ENCODE results near the gene NPTX2. TPM values are rescaled to one million over a fixed set of nuclear protein-coding genes. Genes with fewer than 3 reads are reported as not detected.

The NPTX2 gene
- total and polyA plus RNA-seq, 8 donors = 0.18 to 1.3 (median 0.38) TPM

DNA sequence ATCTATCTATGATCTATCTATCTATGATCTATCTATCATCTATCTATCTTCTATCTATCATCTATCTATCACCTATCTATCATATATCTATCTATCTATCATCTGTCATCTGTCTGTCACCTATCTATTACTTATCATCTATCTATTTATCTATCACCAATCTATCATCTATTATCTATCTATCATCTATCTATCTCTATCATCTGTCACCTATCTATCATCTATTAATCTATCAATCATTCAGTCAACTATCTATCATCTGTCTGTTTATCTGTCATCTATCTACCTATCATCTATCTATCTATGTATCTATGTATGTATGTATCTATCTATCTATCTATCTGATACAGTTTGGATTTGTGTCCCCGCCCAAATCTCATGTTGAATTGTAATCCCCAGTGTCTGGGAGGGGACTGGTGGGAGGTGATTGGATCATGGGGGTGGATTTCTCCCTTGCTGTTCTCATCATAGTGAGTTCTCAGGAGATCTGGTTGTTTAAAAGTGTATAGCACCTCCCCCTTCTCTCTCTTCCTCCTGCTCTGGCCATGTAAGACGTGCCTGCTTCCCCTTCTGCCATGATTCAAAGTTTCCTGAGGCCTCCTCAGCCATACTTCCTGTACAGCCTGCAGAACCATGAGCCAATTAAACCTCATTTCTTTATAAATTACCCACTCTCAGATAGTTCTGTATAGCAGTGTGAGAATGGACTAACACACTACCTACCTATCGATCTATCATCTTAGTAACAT lies 37.6 kb downstream of the NPTX2 start:
- H3K36me3 ChIP-seq = no peaks in the 10 kb centered on the region
- TF ChIP-seq, protein P1, sequence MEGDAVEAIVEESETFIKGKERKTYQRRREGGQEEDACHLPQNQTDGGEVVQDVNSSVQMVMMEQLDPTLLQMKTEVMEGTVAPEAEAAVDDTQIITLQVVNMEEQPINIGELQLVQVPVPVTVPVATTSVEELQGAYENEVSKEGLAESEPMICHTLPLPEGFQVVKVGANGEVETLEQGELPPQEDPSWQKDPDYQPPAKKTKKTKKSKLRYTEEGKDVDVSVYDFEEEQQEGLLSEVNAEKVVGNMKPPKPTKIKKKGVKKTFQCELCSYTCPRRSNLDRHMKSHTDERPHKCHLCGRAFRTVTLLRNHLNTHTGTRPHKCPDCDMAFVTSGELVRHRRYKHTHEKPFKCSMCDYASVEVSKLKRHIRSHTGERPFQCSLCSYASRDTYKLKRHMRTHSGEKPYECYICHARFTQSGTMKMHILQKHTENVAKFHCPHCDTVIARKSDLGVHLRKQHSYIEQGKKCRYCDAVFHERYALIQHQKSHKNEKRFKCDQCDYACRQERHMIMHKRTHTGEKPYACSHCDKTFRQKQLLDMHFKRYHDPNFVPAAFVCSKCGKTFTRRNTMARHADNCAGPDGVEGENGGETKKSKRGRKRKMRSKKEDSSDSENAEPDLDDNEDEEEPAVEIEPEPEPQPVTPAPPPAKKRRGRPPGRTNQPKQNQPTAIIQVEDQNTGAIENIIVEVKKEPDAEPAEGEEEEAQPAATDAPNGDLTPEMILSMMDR (IDR thresholded peaks at IDR 0.05) = no peak
- ATAC-seq = no peak
- intact Hi-C loops (cut with DNase I) = no loop called here
- no peak overlapping the region for H3K27ac ChIP-seq
- H3K4me1 ChIP-seq = no peaks in the 10 kb centered on the region
- peaks cover 0 to 7% of the 10 kb centered on the region in 2 donors for H3K9me3 ChIP-seq
- no peak for DNase-seq
- no peaks in the 10 kb centered on the region for H3K27me3 ChIP-seq
- no peak overlapping the region for H3K4me3 ChIP-seq

DNA sequence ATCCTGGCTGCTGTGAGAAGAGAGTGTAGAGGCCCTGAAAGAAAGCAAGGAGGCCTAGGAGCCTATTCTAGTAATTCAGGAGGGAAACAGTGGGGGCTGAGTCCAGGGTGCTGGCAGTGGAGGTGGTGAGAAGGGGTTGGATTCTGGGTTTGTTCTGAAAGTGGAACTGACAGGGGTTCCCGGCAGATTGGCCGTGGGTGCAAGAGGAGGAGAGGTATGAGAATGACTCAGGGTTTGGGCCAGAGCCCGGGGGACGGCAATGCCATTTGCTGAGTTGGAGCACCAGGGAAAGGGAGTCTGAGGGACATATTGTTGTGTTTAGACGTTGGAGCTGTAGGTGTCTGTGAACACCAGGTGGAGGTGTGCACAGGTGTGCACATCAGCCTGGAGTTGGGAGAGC lies 38.5 kb downstream of the NPTX2 start:
- ATAC-seq = no peak
- no peaks in the 10 kb centered on the region for H3K27me3 ChIP-seq
- no peaks in the 10 kb centered on the region for H3K36me3 ChIP-seq
- peaks cover 0 to 7% of the 10 kb centered on the region in 2 donors for H3K9me3 ChIP-seq
- H3K4me3 ChIP-seq = no peak overlapping the region
- no peak for DNase-seq
- H3K4me1 ChIP-seq = no peaks in the 10 kb centered on the region
- intact Hi-C loops (cut with DNase I) = no loop called here
- TF ChIP-seq, protein P1 (IDR thresholded peaks at IDR 0.05) = no peak
- H3K27ac ChIP-seq = no peak overlapping the region

DNA sequence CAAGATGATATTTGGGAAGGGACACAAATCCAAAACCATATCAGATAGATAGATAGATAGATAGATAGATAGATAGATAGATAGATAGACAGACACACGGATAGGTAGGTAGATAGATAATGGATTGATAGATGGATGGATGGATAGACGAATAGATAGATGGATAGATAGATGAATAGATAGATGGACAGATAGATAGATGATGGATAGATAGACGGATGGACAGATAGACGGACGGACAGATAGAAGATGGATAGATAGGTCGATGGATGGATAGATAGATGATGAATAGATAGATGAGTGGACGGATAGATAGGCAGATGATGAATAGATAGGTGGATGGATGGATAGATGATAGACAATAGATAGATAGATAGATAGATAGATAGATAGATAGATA lies 39.8 kb downstream of the NPTX2 start:
- no peak overlapping the region for H3K27ac ChIP-seq

GRCh38 chr7:98657736-98658135 lies 40.7 kb downstream of the NPTX2 start:
- no peak for DNase-seq

More for the DNA sequence above, 39.8 kb downstream of the NPTX2 start:
- intact Hi-C loops (cut with DNase I) = no loop called here
- H3K4me1 ChIP-seq = no peaks in the 10 kb centered on the region
- H3K27me3 ChIP-seq = no peaks in the 10 kb centered on the region
- TF ChIP-seq, protein P1 (IDR thresholded peaks at IDR 0.05) = no peak
- H3K36me3 ChIP-seq = no peaks in the 10 kb centered on the region
- DNase-seq (no peak), ATAC-seq (no peak)
- no peak overlapping the region for H3K4me3 ChIP-seq
- peaks cover 0 to 12% of the 10 kb centered on the region in 2 donors for H3K9me3 ChIP-seq

DNA sequence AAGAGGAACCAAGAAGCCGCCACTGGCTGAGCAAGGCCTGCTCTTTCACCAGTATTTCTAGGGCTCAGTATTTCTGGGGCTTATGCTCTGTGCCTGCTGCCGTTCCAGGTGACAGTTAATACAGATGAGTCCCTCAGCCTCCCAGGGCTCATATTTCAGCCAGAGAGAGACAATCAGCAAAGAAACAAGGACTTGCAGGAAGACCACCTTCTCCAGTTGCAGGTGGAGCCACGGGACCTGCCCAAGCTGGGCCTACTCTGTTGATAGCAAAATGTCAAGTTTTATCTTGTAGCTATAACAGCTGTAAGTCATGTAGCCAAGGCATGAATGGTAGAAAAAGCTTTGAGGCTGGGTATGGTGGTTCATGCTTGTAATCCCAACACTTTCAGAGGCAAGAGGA lies 42.7 kb downstream of the NPTX2 start:
- H3K4me3 ChIP-seq = no peak overlapping the region
- no peaks in the 10 kb centered on the region for H3K36me3 ChIP-seq
- ATAC-seq (no peak), DNase-seq (no peak)
- TF ChIP-seq, protein P1 (IDR thresholded peaks at IDR 0.05) = no peak
- H3K27ac ChIP-seq = no peak overlapping the region
- no peaks in the 10 kb centered on the region for H3K4me1 ChIP-seq
- no peaks in the 10 kb centered on the region for H3K27me3 ChIP-seq
- H3K9me3 ChIP-seq = peaks cover 0 to 26% of the 10 kb centered on the region in 2 donors
- intact Hi-C loops (cut with DNase I) = no loop called here

More at GRCh38 chr7:98657736-98658135, 40.7 kb downstream of the NPTX2 start:
- H3K4me1 ChIP-seq = no peaks in the 10 kb centered on the region
- H3K36me3 ChIP-seq = no peaks in the 10 kb centered on the region
- H3K9me3 ChIP-seq = peaks cover 0 to 15% of the 10 kb centered on the region in 2 donors
- ATAC-seq = no peak
- TF ChIP-seq, protein P1 (IDR thresholded peaks at IDR 0.05) = no peak
- H3K27ac ChIP-seq = no peak overlapping the region
- intact Hi-C loops (cut with DNase I) = no loop called here
- H3K27me3 ChIP-seq = no peaks in the 10 kb centered on the region
- H3K4me3 ChIP-seq = no peak overlapping the region
